Muscle of leg (tissue), 16 donors: Measurements from ENCODE around the gene CD36. TPM values are rescaled to one million over a fixed set of nuclear protein-coding genes. Genes with fewer than 3 reads are reported as not detected.

Experiments
- DNase-seq: peaks from one replicate; pipeline ENCODE4 v3.0.0; 2013
- H3K27ac ChIP-seq: one replicate; pipeline ENCODE4 v1.5.1; 2013; ENCODE audit warnings: mild to moderate bottlenecking, low read length, control low read depth
- H3K27me3 ChIP-seq: one replicate; pipeline ENCODE4 v1.6.1; 2013; ENCODE audit warnings: low read length; ENCODE audit not compliant: control insufficient read depth, insufficient read depth
- H3K36me3 ChIP-seq: one replicate; pipeline ENCODE4 v1.6.1; 2013; ENCODE audit warnings: low read length; ENCODE audit not compliant: control insufficient read depth, insufficient read depth
- H3K4me1 ChIP-seq: one replicate; pipeline ENCODE4 v1.6.1; 2013; ENCODE audit warnings: low read length; ENCODE audit not compliant: control insufficient read depth, insufficient read depth
- H3K4me3 ChIP-seq: one replicate; pipeline ENCODE4 v1.5.1; 2013; ENCODE audit warnings: low read length, control low read depth
- H3K9me3 ChIP-seq: replicated peaks from 2 replicates; pipeline ENCODE4 v1.6.1; 2013; ENCODE audit warnings: low read depth, low read length; ENCODE audit not compliant: control insufficient read depth
- WGBS: methylation state at CpG from one replicate; pipeline ENCODE4 v1.1.5; 2013; ENCODE audit warnings: missing lambda C conversion rate; ENCODE audit not compliant: insufficient coverage; 5-methylcytosine and 5-hydroxymethylcytosine counted together
- long read RNA-seq, 11 donors: transcript quantifications; one replicate each; lab custom pipeline, GENCODE V29; 2026
- polyA plus RNA-seq, 8 donors: library from polyadenylated mRNA; unstranded; fragments of 120-200 nt; gene quantifications; one replicate each; pipeline versions ENCODE4 v1.2.1 to v1.2.3, GENCODE V29; 2013; ENCODE audit warnings: inconsistent platforms in 1 of 8, low replicate concordance in 1 of 8; ENCODE audit not compliant: insufficient read length in 8 of 8, insufficient read depth in 1 of 8
- total RNA-seq: library from RNA; stranded (reverse); fragments of 120-200 nt; gene quantifications from one replicate; pipeline ENCODE4 v1.2.4, GENCODE V29; 2013

CD36 gene
- total RNA-seq (300 TPM), polyA plus RNA-seq (100 to 1,000 TPM; 200 to 321 (median 231) TPM)
- long read RNA-seq, donor 1, transcript CD36-204 (12 exons, 1,686 nt), result major isoform, 22 of 60 reads
- long read RNA-seq, donor 1, transcript CD36-202 (14 exons, 1,942 nt), result minor isoform, 8 of 60 reads
- long read RNA-seq, donor 1, partial matches to known transcripts, result 27 of 60 reads
- long read RNA-seq, donor 1, other reads (novel, unspliced or antisense), result 0 of 60 reads
- long read RNA-seq, donor 2, transcript CD36-202 (14 exons, 1,942 nt), result major isoform, 6 of 9 reads
- long read RNA-seq, donor 2, partial matches to known transcripts, result 0 of 9 reads
- long read RNA-seq, donor 2, other reads (novel, unspliced or antisense), result 0 of 9 reads
- long read RNA-seq, donor 3, transcript CD36-214 (15 exons, 2,298 nt), result minor isoform, 15 of 190 reads
- long read RNA-seq, donor 3, transcript CD36-204 (12 exons, 1,686 nt), result major isoform, 80 of 190 reads
- long read RNA-seq, donor 3, transcript CD36-202 (14 exons, 1,942 nt), result minor isoform, 42 of 190 reads
- long read RNA-seq, donor 3, partial matches to known transcripts, result 49 of 190 reads
- long read RNA-seq, donor 3, other reads (novel, unspliced or antisense), result 0 of 190 reads
- long read RNA-seq, donor 4, transcript CD36-202 (14 exons, 1,942 nt), result major isoform, 8 of 45 reads
- long read RNA-seq, donor 4, partial matches to known transcripts, result 31 of 45 reads
- long read RNA-seq, donor 4, other reads (novel, unspliced or antisense), result 0 of 45 reads
- long read RNA-seq, donor 5, transcript CD36-214 (15 exons, 2,298 nt), result minor isoform, 19 of 191 reads
- long read RNA-seq, donor 5, transcript CD36-204 (12 exons, 1,686 nt), result major isoform, 45 of 191 reads
- long read RNA-seq, donor 5, transcript CD36-202 (14 exons, 1,942 nt), result minor isoform, 34 of 191 reads
- long read RNA-seq, donor 5, partial matches to known transcripts, result 90 of 191 reads
- long read RNA-seq, donor 5, other reads (novel, unspliced or antisense), result 0 of 191 reads
- long read RNA-seq, donor 6, transcript CD36-204 (12 exons, 1,686 nt), result minor isoform, 24 of 129 reads
- long read RNA-seq, donor 6, transcript CD36-202 (14 exons, 1,942 nt), result major isoform, 36 of 129 reads
- long read RNA-seq, donor 6, transcript CD36-214 (15 exons, 2,298 nt), result minor isoform, 11 of 129 reads
- long read RNA-seq, donor 6, partial matches to known transcripts, result 51 of 129 reads
- long read RNA-seq, donor 6, other reads (novel, unspliced or antisense), result 0 of 129 reads
- long read RNA-seq, donor 7, transcript CD36-202 (14 exons, 1,942 nt), result major isoform, 28 of 164 reads
- long read RNA-seq, donor 7, transcript CD36-204 (12 exons, 1,686 nt), result minor isoform, 20 of 164 reads
- long read RNA-seq, donor 7, transcript CD36-201 (14 exons, 2,094 nt), result minor isoform, 5 of 164 reads
- long read RNA-seq, donor 7, transcript CD36-214 (15 exons, 2,298 nt), result minor isoform, 12 of 164 reads
- long read RNA-seq, donor 7, partial matches to known transcripts, result 99 of 164 reads
- long read RNA-seq, donor 7, other reads (novel, unspliced or antisense), result 0 of 164 reads
- long read RNA-seq, donor 8, transcript CD36-204 (12 exons, 1,686 nt), result minor isoform, 6 of 55 reads
- long read RNA-seq, donor 8, transcript CD36-202 (14 exons, 1,942 nt), result major isoform, 11 of 55 reads
- long read RNA-seq, donor 8, transcript CD36-214 (15 exons, 2,298 nt), result minor isoform, 9 of 55 reads
- long read RNA-seq, donor 8, partial matches to known transcripts, result 27 of 55 reads
- long read RNA-seq, donor 8, other reads (novel, unspliced or antisense), result 0 of 55 reads
- long read RNA-seq, donor 9, transcript CD36-202 (14 exons, 1,942 nt), result major isoform, 22 of 104 reads
- long read RNA-seq, donor 9, transcript CD36-214 (15 exons, 2,298 nt), result minor isoform, 5 of 104 reads
- long read RNA-seq, donor 9, transcript CD36-204 (12 exons, 1,686 nt), result minor isoform, 15 of 104 reads
- long read RNA-seq, donor 9, partial matches to known transcripts, result 56 of 104 reads
- long read RNA-seq, donor 9, other reads (novel, unspliced or antisense), result 0 of 104 reads
- long read RNA-seq, donor 10, transcript CD36-202 (14 exons, 1,942 nt), result major isoform, 32 of 184 reads
- long read RNA-seq, donor 10, transcript CD36-204 (12 exons, 1,686 nt), result minor isoform, 8 of 184 reads
- long read RNA-seq, donor 10, transcript CD36-214 (15 exons, 2,298 nt), result minor isoform, 17 of 184 reads
- long read RNA-seq, donor 10, transcript CD36-201 (14 exons, 2,094 nt), result minor isoform, 5 of 184 reads
- long read RNA-seq, donor 10, partial matches to known transcripts, result 84 of 184 reads
- long read RNA-seq, donor 10, other reads (novel, unspliced or antisense), result 38 of 184 reads
- long read RNA-seq, donor 11, transcript CD36-202 (14 exons, 1,942 nt), result major isoform, 33 of 105 reads
- long read RNA-seq, donor 11, transcript CD36-204 (12 exons, 1,686 nt), result minor isoform, 24 of 105 reads
- long read RNA-seq, donor 11, transcript CD36-201 (14 exons, 2,094 nt), result minor isoform, 5 of 105 reads
- long read RNA-seq, donor 11, partial matches to known transcripts, result 41 of 105 reads
- long read RNA-seq, donor 11, other reads (novel, unspliced or antisense), result 0 of 105 reads

GRCh38 chr7:80637911-80638765 is at the start of gene CD36:
Gene CD36 (plus strand): TSS chr7:80638642. CDS start chr7:80646741, 8,099 bp downstream.
- H3K27me3 ChIP-seq, result no peaks in the 10 kb centered on the region
- DNase-seq, result peak; percentile 83
- H3K36me3 ChIP-seq, result no peaks in the 10 kb centered on the region
- H3K27ac ChIP-seq, result peak within 1 kb of the TSS; percentile 75
- H3K9me3 ChIP-seq, result no peaks in the 10 kb centered on the region
- H3K4me3 ChIP-seq, result peak within 1 kb of the TSS; percentile 37
- no CpG with 5 or more reads among the region's 4 CpGs for WGBS
- peaks cover 4% of the 10 kb centered on the region for H3K4me1 ChIP-seq

- H3K4me1 ChIP-seq, result no peaks in the 10 kb centered on the region
- peak; percentile 74 for DNase-seq
- no peaks in the 10 kb centered on the region for H3K36me3 ChIP-seq
- no CpG with 5 or more reads among the region's 1 CpG for WGBS
- H3K27ac ChIP-seq, result peak overlapping the region; percentile 8
- H3K27me3 ChIP-seq, result no peaks in the 10 kb centered on the region
- H3K4me3 ChIP-seq, result no peak overlapping the region
- H3K9me3 ChIP-seq, result no peaks in the 10 kb centered on the region
Measured at GRCh38 chr7:80589631-80590030, 48.8 kb upstream of the CD36 start.

GRCh38 chr7:80591654-80592053 is 46.8 kb upstream of the CD36 start:
- Histone ChIP-seq H3K27ac (no peak overlapping the region), H3K4me1 (no peaks in the 10 kb centered on the region), H3K4me3 (no peak overlapping the region), H3K27me3 (no peaks in the 10 kb centered on the region), H3K9me3 (no peaks in the 10 kb centered on the region), H3K36me3 (no peaks in the 10 kb centered on the region)
- no CpG with 5 or more reads among the region's 1 CpG for whole genome bisulfite sequencing
- peak; percentile 28 for DNase-seq

GRCh38 chr7:80593869-80594586 is 44.4 kb upstream of the CD36 start:
- no peaks in the 10 kb centered on the region for H3K27me3 ChIP-seq
- no peak for DNase-seq
- H3K9me3 ChIP-seq, result no peaks in the 10 kb centered on the region
- no peaks in the 10 kb centered on the region for H3K36me3 ChIP-seq
- H3K27ac ChIP-seq, result no peak overlapping the region
- WGBS, result 97% methylated on average over 2 of the region's 7 CpGs
- no peak overlapping the region for H3K4me3 ChIP-seq
- peaks cover 2% of the 10 kb centered on the region for H3K4me1 ChIP-seq

- Histone ChIP-seq H3K9me3 (no peaks in the 10 kb centered on the region), H3K4me1 (peaks cover 2% of the 10 kb centered on the region), H3K36me3 (no peaks in the 10 kb centered on the region), H3K4me3 (no peak overlapping the region), H3K27ac (peak overlapping the region; percentile 56), H3K27me3 (no peaks in the 10 kb centered on the region)
- peak; percentile 96 for DNase-seq
- WGBS, result no CpG with 5 or more reads among the region's 4 CpGs
Measured at GRCh38 chr7:80596933-80597517, 41.4 kb upstream of the CD36 start.

GRCh38 chr7:80597875-80598274 is 40.6 kb upstream of the CD36 start:
- no peak for DNase-seq
- Histone ChIP-seq H3K27me3 (no peaks in the 10 kb centered on the region), H3K4me3 (no peak overlapping the region), H3K4me1 (peaks cover 2% of the 10 kb centered on the region), H3K27ac (no peak overlapping the region), H3K9me3 (no peaks in the 10 kb centered on the region), H3K36me3 (no peaks in the 10 kb centered on the region)

- H3K9me3 ChIP-seq, result no peaks in the 10 kb centered on the region
- H3K27ac ChIP-seq, result no peak overlapping the region
- no peak for DNase-seq
- no peaks in the 10 kb centered on the region for H3K36me3 ChIP-seq
- no peak overlapping the region for H3K4me3 ChIP-seq
- H3K4me1 ChIP-seq, result peaks cover 2% of the 10 kb centered on the region
- no CpG with 5 or more reads among the region's 2 CpGs for WGBS
- H3K27me3 ChIP-seq, result no peaks in the 10 kb centered on the region
Measured at GRCh38 chr7:80600046-80600445, 38.4 kb upstream of the CD36 start.
